Measurements from ENCODE around the gene JAK3.

- TF ChIP-seq CTCF (IDR thresholded peaks at IDR 0.05; ENCODE audit: low read length) (no peak), EZH2 (IDR thresholded peaks at IDR 0.05; ENCODE audit: borderline replicate concordance, low read length) (no peak)
These were observed 20.9 kb upstream of the JAK3 start for GRCh38 chr19:17868669-17869068.
